Endothelial cell of umbilical vein (primary cell): ENCODE data around the gene ADAMTS14. TPM values are rescaled to one million over a fixed set of nuclear protein-coding genes. Genes with fewer than 3 reads are reported as not detected.

Source experiments
- BruUV-seq: library from RNA; stranded (reverse); fragments of 400-500 nt; replicated peaks from 2 replicates; lab custom pipeline; 2021; lab: Mats Ljungman, UMichigan
- CTCF ChIA-PET: fragments of 300-600, 350-600 bp; sonication (Branson Sonifier 250); formaldehyde crosslinking; loops from one replicate; lab custom pipeline; 2021; ENCODE audit warnings: antibody characterized with exemption, inconsistent platforms; lab: Charles Lee
- POLR2A ChIA-PET: fragments of 300-600, 350-600 bp; sonication (Branson Sonifier 250); formaldehyde crosslinking; loops from one replicate; lab custom pipeline; 2021; ENCODE audit warnings: antibody characterized with exemption, inconsistent platforms; lab: Charles Lee
- DNase-seq: peaks from one replicate; pipeline ENCODE4 v3.0.0-alpha.2; 2011; ENCODE audit warnings: low read depth, low spot score
- FAIRE-seq: peaks from 2 replicates; lab custom pipeline; 2011; peaks lifted over from hg19 to GRCh38; lab: Jason Lieb, UNC
- H2AFZ ChIP-seq: 2 replicates; pipeline ENCODE4 v1.6.0; 2012; ENCODE audit warnings: low read depth, low read length, control low read depth, inconsistent platforms
- H3K27ac ChIP-seq: 2 replicates; pipeline ENCODE4 v1.5.1; 2011; ENCODE audit warnings: low read depth, mild to moderate bottlenecking, control low read depth, low read length, moderate library complexity; ENCODE audit not compliant: insufficient read depth
- H3K27me3 ChIP-seq, 2 experiments: 2 replicates each; pipeline versions ENCODE4 v1.6.0 to v1.6.1; 2011; ENCODE audit warnings: low read length in 2 of 2, mixed read lengths in 1 of 2; ENCODE audit not compliant: control insufficient read depth in 2 of 2, insufficient read depth in 2 of 2
- H3K36me3 ChIP-seq, 2 experiments: 2 replicates in 1 of 2; 3 replicates in 1 of 2; pipeline ENCODE4 v1.5.1; 2011; ENCODE audit warnings: low read length in 2 of 2, mild to moderate bottlenecking in 1 of 2, moderate library complexity in 1 of 2; ENCODE audit not compliant: control insufficient read depth in 2 of 2, insufficient read depth in 2 of 2; ENCODE audit errors: extremely low read depth in 1 of 2
- H3K4me1 ChIP-seq: 3 replicates; pipeline ENCODE4 v1.5.1; 2011; ENCODE audit warnings: mild to moderate bottlenecking, low read length; ENCODE audit not compliant: control insufficient read depth, insufficient read depth; ENCODE audit errors: extremely low read depth
- H3K4me2 ChIP-seq: 2 replicates; pipeline ENCODE4 v1.6.1; 2011; ENCODE audit warnings: low read length, control low read depth, mixed read lengths; ENCODE audit not compliant: insufficient read depth
- H3K4me3 ChIP-seq, 3 experiments: fragments of 200-600 bp in 1 of 3; sonication (generic), shearing (Covaris generic) in 1 of 3; replicated peaks in 1 of 3; 2 replicates each; pipeline ENCODE4 v1.5.1; 2011 to 2016; ENCODE audit warnings: control low read depth in 3 of 3, low read length in 3 of 3, mild to moderate bottlenecking in 2 of 3, inconsistent platforms in 1 of 3, low read depth in 1 of 3, moderate library complexity in 1 of 3; ENCODE audit not compliant: insufficient read depth in 1 of 3
- H3K79me2 ChIP-seq: 2 replicates; pipeline ENCODE4 v1.6.0; 2012; ENCODE audit warnings: low read length, inconsistent platforms; ENCODE audit not compliant: control insufficient read depth, insufficient read depth
- H3K9ac ChIP-seq: replicated peaks from 2 replicates; pipeline ENCODE3; 2011; ENCODE audit warnings: low read length, control low read depth; ENCODE audit not compliant: insufficient read depth; ENCODE audit errors: extremely low read depth
- H3K9me1 ChIP-seq: replicated peaks from 3 replicates; pipeline ENCODE4 v1.6.0; 2011; ENCODE audit warnings: mild to moderate bottlenecking, low read length; ENCODE audit not compliant: control insufficient read depth, insufficient read depth; ENCODE audit errors: extremely low read depth
- H3K9me3 ChIP-seq: replicated peaks from 2 replicates; pipeline ENCODE4 v1.5.1; 2012; ENCODE audit warnings: low read length, inconsistent platforms; ENCODE audit not compliant: control insufficient read depth, insufficient read depth
- H4K20me1 ChIP-seq: replicated peaks from 2 replicates; pipeline ENCODE3; 2011; ENCODE audit warnings: mild to moderate bottlenecking, low read length; ENCODE audit not compliant: control insufficient read depth, insufficient read depth; ENCODE audit errors: extremely low read depth
- EZH2 ChIP-seq: IDR thresholded peaks from 2 replicates; pipeline ENCODE4 v1.6.1; 2012; ENCODE audit warnings: borderline replicate concordance, low read depth, mild to moderate bottlenecking, moderate library complexity, low read length, inconsistent platforms; ENCODE audit not compliant: severe bottlenecking
- FOS ChIP-seq: IDR thresholded peaks from 2 replicates; pipeline ENCODE4 v1.6.1; 2011; ENCODE audit warnings: mild to moderate bottlenecking, low read length, moderate library complexity, borderline replicate concordance; ENCODE audit not compliant: insufficient read depth
- GATA2 ChIP-seq: IDR thresholded peaks from 2 replicates; pipeline ENCODE4 v1.7.0; 2011; ENCODE audit warnings: low read depth, mild to moderate bottlenecking, moderate library complexity, mixed read lengths, low read length; ENCODE audit not compliant: insufficient read length, insufficient read depth
- JUN ChIP-seq: IDR thresholded peaks from 2 replicates; pipeline ENCODE4 v1.6.1; 2011; ENCODE audit warnings: borderline replicate concordance, low read depth; ENCODE audit not compliant: insufficient read length, insufficient read depth
- MYC ChIP-seq: IDR thresholded peaks from one replicate; pipeline ENCODE4 v1.6.1; 2011; ENCODE audit warnings: mild to moderate bottlenecking, low read depth, low read length
- POLR2A ChIP-seq: IDR thresholded peaks from 2 replicates; pipeline ENCODE4 v1.6.1; 2012; ENCODE audit warnings: low read depth, mild to moderate bottlenecking, control low read depth, low read length
- POLR2AphosphoS5 ChIP-seq: IDR thresholded peaks from 2 replicates; pipeline ENCODE4 v1.6.1; 2012; ENCODE audit warnings: low read depth, mild to moderate bottlenecking, control low read depth, low read length, moderate library complexity; ENCODE audit not compliant: insufficient read depth
- dilution Hi-C: fragments of 300-500 bp; cut with MboI; formaldehyde crosslinking; loops from one replicate; pipeline ENCODE4 v1.15.0; 2019; ENCODE audit warnings: low sequenced_read_pairs; ENCODE audit not compliant: extremely low pct_ligation_motif_present
- intact Hi-C: fragments of 100-400 bp; cut with micrococcal nuclease; formaldehyde crosslinking; loops from one replicate; pipeline ENCODE4 v1.10.0; 2022
- polyA plus RNA-seq, 4 experiments: library from polyadenylated mRNA; depleted of rRNA in 3 of 4; stranded (reverse) in 3 of 4; unstranded in 1 of 4; fragments of >200 nt; gene quantifications; 2 replicates each; pipeline versions ENCODE4 v1.2.1 to v1.2.3, GENCODE V29; 2011 to 2012; ENCODE audit warnings: missing spikeins in 1 of 4
- total RNA-seq: library from RNA; stranded (reverse); gene quantifications from 2 replicates; pipeline ENCODE4 v1.2.3, GENCODE V29; 2021
- TF ChIP-seq, protein P1 (sequence below): IDR thresholded peaks from 2 replicates; pipeline ENCODE4 v1.6.1; 2011; ENCODE audit not compliant: insufficient read depth, insufficient read length
- TF ChIP-seq, protein P2 (sequence below), 2 donors: IDR thresholded peaks; 1 replicate in 1 of 2; 2 replicates in 1 of 2; pipeline ENCODE4 v1.5.1; 2011; ENCODE audit warnings: low read length in 2 of 2, mild to moderate bottlenecking in 2 of 2, moderate library complexity in 2 of 2, control low read depth in 1 of 2, inconsistent platforms in 1 of 2, low read depth in 1 of 2; ENCODE audit not compliant: insufficient read depth in 1 of 2; ENCODE audit errors: extremely low read depth in 1 of 2

Gene ADAMTS14
- total and polyA plus RNA-seq, 2 donors (not counting 3 experiments of a cell fraction or from before 2014, with no cell fraction given), result not detected

DNA sequence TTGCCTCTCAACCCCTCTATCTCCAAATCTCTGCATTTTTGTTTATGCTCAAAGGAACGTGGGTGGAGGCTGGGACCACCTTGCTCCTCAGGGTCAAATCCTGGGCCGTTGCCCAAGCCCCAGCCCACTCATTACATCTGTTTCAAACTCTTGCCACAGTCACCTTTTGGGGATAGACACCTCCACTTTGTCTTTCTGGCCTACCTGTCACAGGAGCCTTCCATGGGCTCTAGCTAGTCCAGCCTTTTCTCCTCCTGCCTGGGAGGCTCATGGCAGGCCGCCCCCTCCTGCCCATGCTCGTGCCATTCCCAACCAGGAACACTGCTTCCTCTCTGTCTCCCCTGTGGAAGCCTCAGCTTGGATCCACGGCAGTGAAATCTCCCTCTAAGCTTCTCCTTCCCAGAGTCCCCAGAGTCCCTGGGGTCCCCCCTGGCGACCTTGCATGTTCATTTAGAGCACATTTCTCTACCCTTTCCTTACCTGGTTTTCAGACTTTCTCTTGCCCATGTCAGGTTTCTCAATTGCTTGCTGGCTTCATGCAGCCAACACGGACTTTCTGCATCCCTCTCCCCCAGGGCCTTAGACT, 2.5 kb upstream of the ADAMTS14 start:
- FAIRE-seq, result no peak
- intact Hi-C loops (no loop called here), dilution Hi-C loops (no loop called here)
- Histone ChIP-seq H3K79me2 (no peaks in the 10 kb centered on the region), H3K4me3 (no peak overlapping the region), H2AFZ (no peak overlapping the region), H3K4me1 (no peaks in the 10 kb centered on the region), H3K4me2 (no peak overlapping the region), H3K27ac (no peak overlapping the region), H3K9me3 (no peaks in the 10 kb centered on the region), H4K20me1 (no peaks in the 10 kb centered on the region), H3K9me1 (no peaks in the 10 kb centered on the region), H3K9ac (no peak overlapping the region), H3K27me3 (peaks cover 26 to 29% of the 10 kb centered on the region in 2 experiments), H3K36me3 (no peaks in the 10 kb centered on the region)
- BruUV-seq, result no TSS peak
- CTCF ChIA-PET, result no interaction called here
- POLR2A ChIA-PET, result no interaction called here
- DNase-seq, result no peak
- TF ChIP-seq JUN, result no peak

DNA sequence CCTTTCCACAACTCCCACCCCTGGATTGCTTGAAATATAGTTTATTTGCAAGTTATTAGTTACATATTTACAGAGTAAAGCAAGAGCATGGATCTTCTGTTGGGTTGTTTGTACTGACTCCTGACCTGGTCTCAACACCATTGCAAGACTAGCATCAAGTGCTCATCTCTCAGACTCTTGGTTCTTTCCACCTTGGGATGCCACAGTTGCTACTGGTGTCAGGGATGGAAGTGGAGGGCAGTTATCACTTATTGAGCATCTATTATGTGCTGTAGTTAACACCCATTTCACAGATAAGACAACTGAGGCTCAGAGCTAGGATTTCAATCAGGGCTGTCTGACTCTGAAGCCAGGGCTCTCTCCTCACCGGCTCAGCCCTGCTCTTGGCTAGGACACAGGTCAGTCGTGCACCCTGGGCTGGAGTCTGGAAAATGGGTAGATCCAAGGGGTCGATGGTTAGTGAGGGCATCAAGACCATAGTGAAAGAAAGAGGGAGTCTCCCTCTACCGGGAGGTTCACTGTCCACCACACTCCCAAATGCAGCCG, 614 bp upstream of the ADAMTS14 start:
- Histone ChIP-seq H4K20me1 (no peaks in the 10 kb centered on the region), H3K9me3 (no peaks in the 10 kb centered on the region), H2AFZ (no peak overlapping the region), H3K4me2 (peak overlapping the region; percentile 16), H3K27me3 (peaks cover 29% of the 10 kb centered on the region in 2 experiments), H3K36me3 (no peaks in the 10 kb centered on the region), H3K9me1 (no peaks in the 10 kb centered on the region), H3K79me2 (no peaks in the 10 kb centered on the region), H3K4me3 (no peak overlapping the region), H3K27ac (no peak overlapping the region), H3K9ac (no peak overlapping the region), H3K4me1 (no peaks in the 10 kb centered on the region)
- BruUV-seq, result no TSS peak
- FAIRE-seq, result no peak
- dilution Hi-C loops, result no loop called here
- DNase-seq, result no peak
- TF ChIP-seq MYC, result no peak
- no peak for TF ChIP-seq GATA2
- TF ChIP-seq EZH2, result no peak
- TF ChIP-seq POLR2A, result no peak
- TF ChIP-seq POLR2AphosphoS5, result no peak
- TF ChIP-seq JUN, result no peak
- TF ChIP-seq, protein P1, sequence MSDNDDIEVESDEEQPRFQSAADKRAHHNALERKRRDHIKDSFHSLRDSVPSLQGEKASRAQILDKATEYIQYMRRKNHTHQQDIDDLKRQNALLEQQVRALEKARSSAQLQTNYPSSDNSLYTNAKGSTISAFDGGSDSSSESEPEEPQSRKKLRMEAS, result no peak
- no peak for TF ChIP-seq FOS
- TF ChIP-seq, protein P2, sequence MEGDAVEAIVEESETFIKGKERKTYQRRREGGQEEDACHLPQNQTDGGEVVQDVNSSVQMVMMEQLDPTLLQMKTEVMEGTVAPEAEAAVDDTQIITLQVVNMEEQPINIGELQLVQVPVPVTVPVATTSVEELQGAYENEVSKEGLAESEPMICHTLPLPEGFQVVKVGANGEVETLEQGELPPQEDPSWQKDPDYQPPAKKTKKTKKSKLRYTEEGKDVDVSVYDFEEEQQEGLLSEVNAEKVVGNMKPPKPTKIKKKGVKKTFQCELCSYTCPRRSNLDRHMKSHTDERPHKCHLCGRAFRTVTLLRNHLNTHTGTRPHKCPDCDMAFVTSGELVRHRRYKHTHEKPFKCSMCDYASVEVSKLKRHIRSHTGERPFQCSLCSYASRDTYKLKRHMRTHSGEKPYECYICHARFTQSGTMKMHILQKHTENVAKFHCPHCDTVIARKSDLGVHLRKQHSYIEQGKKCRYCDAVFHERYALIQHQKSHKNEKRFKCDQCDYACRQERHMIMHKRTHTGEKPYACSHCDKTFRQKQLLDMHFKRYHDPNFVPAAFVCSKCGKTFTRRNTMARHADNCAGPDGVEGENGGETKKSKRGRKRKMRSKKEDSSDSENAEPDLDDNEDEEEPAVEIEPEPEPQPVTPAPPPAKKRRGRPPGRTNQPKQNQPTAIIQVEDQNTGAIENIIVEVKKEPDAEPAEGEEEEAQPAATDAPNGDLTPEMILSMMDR (IDR thresholded peaks at IDR 0.05; ENCODE audit: extremely low read depth in 1 of 2, insufficient read depth in 1 of 2, low read depth in 1 of 2, low read length in 2 of 2), result no peak
- intact Hi-C loops, result no loop called here
- CTCF ChIA-PET, result no interaction called here
- POLR2A ChIA-PET, result no interaction called here
